Tibial nerve (tissue), 4 donors: ENCODE measurements around the gene RHBG.

Source experiments
- EP300 ChIP-seq, 2 donors: sonication (generic); formaldehyde crosslinking; IDR thresholded peaks; one replicate each; pipeline ENCODE4 v1.6.1; 2017; ENCODE audit warnings: antibody characterized with exemption in 2 of 2, mild to moderate bottlenecking in 1 of 2
- POLR2A ChIP-seq, 2 donors: fragments of 450-650 bp; IDR thresholded peaks; one replicate each; pipeline ENCODE4 v1.6.1; 2017; ENCODE audit warnings: antibody characterized with exemption in 2 of 2, mild to moderate bottlenecking in 2 of 2, moderate library complexity in 2 of 2
- TF ChIP-seq, protein P1 (sequence below), 5 experiments: fragments of 200-600 bp in 3 of 5; fragments of 450-650 bp in 2 of 5; sonication (generic) in 3 of 5; IDR thresholded peaks; one replicate each; pipeline ENCODE4 v1.5.1; 2016 to 2019; ENCODE audit warnings: antibody characterized with exemption in 5 of 5, mild to moderate bottlenecking in 3 of 5, moderate library complexity in 2 of 5

DNA sequence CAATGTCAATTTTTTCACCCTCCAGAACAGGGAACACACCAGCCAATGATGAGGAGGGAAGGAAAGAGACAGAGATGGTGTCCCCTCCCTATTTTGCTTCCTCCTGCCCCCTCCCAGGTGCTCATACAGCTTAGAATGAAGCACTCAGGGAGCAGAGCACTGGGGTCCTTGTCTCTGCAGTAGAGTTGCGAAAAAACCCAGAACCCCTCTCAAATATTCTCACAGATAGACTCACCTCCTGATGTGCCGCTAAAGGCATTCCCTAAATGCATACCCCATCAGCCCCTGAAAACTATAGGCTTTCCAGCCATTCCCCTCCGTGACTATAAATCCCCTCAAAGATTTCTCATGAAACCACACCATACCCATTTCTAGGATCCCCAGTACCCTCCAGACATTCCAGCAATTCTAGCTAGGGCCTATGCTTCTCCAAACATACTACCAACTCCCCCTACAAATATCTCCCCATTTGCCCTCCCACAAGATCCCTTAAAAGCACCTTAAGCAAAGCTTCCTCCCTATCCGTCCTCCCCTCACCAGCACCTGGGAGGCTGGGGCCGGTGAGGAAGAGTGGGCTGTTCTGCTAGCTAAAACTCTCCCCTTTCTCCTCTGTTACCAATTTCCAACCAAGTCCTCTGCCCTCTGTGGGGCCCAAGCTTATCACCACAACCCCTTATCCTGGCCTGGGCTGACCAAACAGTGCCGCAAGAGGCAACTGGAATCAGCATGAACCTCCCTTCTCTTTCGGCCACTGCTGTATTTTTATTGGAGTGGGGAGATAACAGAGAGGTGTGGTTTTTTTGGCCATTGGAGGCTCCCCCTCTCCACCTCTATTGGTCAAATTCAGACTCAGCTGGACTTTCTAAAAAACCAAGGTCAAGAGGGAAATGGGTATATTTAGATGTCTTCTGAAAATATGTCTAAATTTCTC is 54.7 kb downstream of the RHBG start:
- TF ChIP-seq, protein P1, sequence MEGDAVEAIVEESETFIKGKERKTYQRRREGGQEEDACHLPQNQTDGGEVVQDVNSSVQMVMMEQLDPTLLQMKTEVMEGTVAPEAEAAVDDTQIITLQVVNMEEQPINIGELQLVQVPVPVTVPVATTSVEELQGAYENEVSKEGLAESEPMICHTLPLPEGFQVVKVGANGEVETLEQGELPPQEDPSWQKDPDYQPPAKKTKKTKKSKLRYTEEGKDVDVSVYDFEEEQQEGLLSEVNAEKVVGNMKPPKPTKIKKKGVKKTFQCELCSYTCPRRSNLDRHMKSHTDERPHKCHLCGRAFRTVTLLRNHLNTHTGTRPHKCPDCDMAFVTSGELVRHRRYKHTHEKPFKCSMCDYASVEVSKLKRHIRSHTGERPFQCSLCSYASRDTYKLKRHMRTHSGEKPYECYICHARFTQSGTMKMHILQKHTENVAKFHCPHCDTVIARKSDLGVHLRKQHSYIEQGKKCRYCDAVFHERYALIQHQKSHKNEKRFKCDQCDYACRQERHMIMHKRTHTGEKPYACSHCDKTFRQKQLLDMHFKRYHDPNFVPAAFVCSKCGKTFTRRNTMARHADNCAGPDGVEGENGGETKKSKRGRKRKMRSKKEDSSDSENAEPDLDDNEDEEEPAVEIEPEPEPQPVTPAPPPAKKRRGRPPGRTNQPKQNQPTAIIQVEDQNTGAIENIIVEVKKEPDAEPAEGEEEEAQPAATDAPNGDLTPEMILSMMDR (IDR thresholded peaks at IDR 0.05) = no peak
- no peak for TF ChIP-seq EP300 (IDR thresholded peaks at IDR 0.05)
- no peak for TF ChIP-seq POLR2A (IDR thresholded peaks at IDR 0.05)
